ENCODE results near the gene WDR64. TPM values are rescaled to one million over a fixed set of nuclear protein-coding genes. Genes with fewer than 3 reads are reported as not detected.
"Not testable (repeated sequence)": the region's sequence is repeated elsewhere in the genome, so short reads cannot be mapped to it uniquely, and the experiment has no call there.

The WDR64 gene
- total RNA-seq, 1 donor from 2014 or later, result 0.44 TPM

- intact Hi-C loops (cut with micrococcal nuclease), result no loop called here
These were observed 44.9 kb downstream of the WDR64 start for GRCh38 chr1:241696815-241697639.

- intact Hi-C loops (cut with micrococcal nuclease), result no loop called here
These were observed 45.5 kb downstream of the WDR64 start for GRCh38 chr1:241697640-241698018.

- intact Hi-C loops (cut with micrococcal nuclease), result no loop called here
These were observed 46.1 kb downstream of the WDR64 start for GRCh38 chr1:241698177-241698576.

- intact Hi-C loops (cut with micrococcal nuclease), result no loop called here
These were observed 49.6 kb downstream of the WDR64 start for GRCh38 chr1:241701483-241702295.

GRCh38 chr1:241702442-241703373 lies 50.6 kb downstream of the WDR64 start:
- intact Hi-C loops (cut with micrococcal nuclease), result no loop called here

GRCh38 chr1:241703739-241704138 lies 51.7 kb downstream of the WDR64 start:
- intact Hi-C loops (cut with micrococcal nuclease), result not testable (repeated sequence)

GRCh38 chr1:241706257-241706656 lies 54.2 kb downstream of the WDR64 start:
- intact Hi-C loops (cut with micrococcal nuclease), result no loop called here

GRCh38 chr1:241706967-241707366 lies 54.9 kb downstream of the WDR64 start:
- intact Hi-C loops (cut with micrococcal nuclease), result loop anchor here (1.0 kb wide), 1 partner anchor 30 kb away; no protein-coding TSS in a partner anchor

GRCh38 chr1:241707442-241707841 lies 55.4 kb downstream of the WDR64 start:
- intact Hi-C loops (cut with micrococcal nuclease), result loop anchor here (1.0 kb wide), 1 partner anchor 30 kb away; no protein-coding TSS in a partner anchor

- intact Hi-C loops (cut with micrococcal nuclease), result no loop called here
These were observed 59.2 kb downstream of the WDR64 start for GRCh38 chr1:241711326-241711725.

- intact Hi-C loops (cut with micrococcal nuclease), result no loop called here
These were observed 61.2 kb downstream of the WDR64 start for GRCh38 chr1:241713316-241713715.

- intact Hi-C loops (cut with micrococcal nuclease), result no loop called here
These were observed 62.5 kb downstream of the WDR64 start for GRCh38 chr1:241714321-241715218.

GRCh38 chr1:241715435-241715834 lies 63.4 kb downstream of the WDR64 start:
- intact Hi-C loops (cut with micrococcal nuclease), result no loop called here

- intact Hi-C loops (cut with micrococcal nuclease), result no loop called here
These were observed 63.9 kb downstream of the WDR64 start for GRCh38 chr1:241715956-241716355.

- intact Hi-C loops (cut with micrococcal nuclease), result no loop called here
These were observed 65.0 kb downstream of the WDR64 start for GRCh38 chr1:241716915-241717656.

GRCh38 chr1:241717975-241718374 lies 65.9 kb downstream of the WDR64 start:
- intact Hi-C loops (cut with micrococcal nuclease), result no loop called here

- intact Hi-C loops (cut with micrococcal nuclease), result no loop called here
These were observed 68.9 kb downstream of the WDR64 start for GRCh38 chr1:241721011-241721410.

- intact Hi-C loops (cut with micrococcal nuclease), result no loop called here
These were observed 70.9 kb downstream of the WDR64 start for GRCh38 chr1:241722947-241723346.

GRCh38 chr1:241724741-241725356 lies 72.8 kb downstream of the WDR64 start:
- intact Hi-C loops (cut with micrococcal nuclease), result no loop called here
